ENCODE results near the gene SIRPA. TPM values are rescaled to one million over a fixed set of nuclear protein-coding genes. Genes with fewer than 3 reads are reported as not detected.
"Not testable (repeated sequence)": the region's sequence is repeated elsewhere in the genome, so short reads cannot be mapped to it uniquely, and the experiment has no call there.

SIRPA gene
- total and polyA plus RNA-seq, 4 donors = 14.8 to 62.9 (median 28.3) TPM

DNA sequence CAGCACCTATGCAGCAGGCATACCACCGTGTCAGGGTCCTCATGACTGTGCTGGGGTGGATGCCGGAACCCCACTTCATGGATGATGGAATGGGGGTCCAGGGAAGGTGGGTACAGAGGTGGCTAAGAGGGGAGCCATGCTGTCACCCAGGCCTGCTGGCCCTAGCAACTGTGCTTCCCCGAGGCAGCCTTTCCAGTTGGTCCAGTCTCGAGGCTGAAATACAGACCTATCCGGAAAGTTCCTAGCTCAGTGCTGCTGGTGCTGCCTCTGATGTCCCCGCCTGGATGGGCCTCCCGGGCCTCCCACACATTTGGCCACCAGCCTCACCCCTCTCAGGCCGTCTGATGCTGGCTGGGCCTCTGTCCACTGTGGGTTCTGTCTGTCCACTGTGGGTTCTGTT is 17.4 kb downstream of the SIRPA start:
- 78 to 86% methylated on average over 8 of the region's 8 CpGs for WGBS, 2 donors
- H3K27me3 ChIP-seq (ENCODE audit: control insufficient read depth in 1 of 2, insufficient read depth in 2 of 2, low read length in 1 of 2) = no peaks in the 10 kb centered on the region
- DNase-seq = no peak
- intact Hi-C loops (cut with DNase I) = no loop called here
- ATAC-seq (ENCODE audit: low FRiP score) = no peak
- H3K36me3 ChIP-seq (ENCODE audit: control insufficient read depth in 1 of 2, insufficient read depth in 2 of 2, low read length in 1 of 2) = peaks cover 5% of the 10 kb centered on the region in 2 donors
- no peak overlapping the region for H3K4me3 ChIP-seq (ENCODE audit: low read length in 2 of 2)
- no peaks in the 10 kb centered on the region for H3K9me3 ChIP-seq (ENCODE audit: control insufficient read depth, low read length)
- no peak overlapping the region for H3K27ac ChIP-seq (ENCODE audit: low read depth in 1 of 2, low read length in 2 of 2)
- no peaks in the 10 kb centered on the region for H3K4me1 ChIP-seq (ENCODE audit: control insufficient read depth in 1 of 2, insufficient read depth in 2 of 2, low read length in 2 of 2)

DNA sequence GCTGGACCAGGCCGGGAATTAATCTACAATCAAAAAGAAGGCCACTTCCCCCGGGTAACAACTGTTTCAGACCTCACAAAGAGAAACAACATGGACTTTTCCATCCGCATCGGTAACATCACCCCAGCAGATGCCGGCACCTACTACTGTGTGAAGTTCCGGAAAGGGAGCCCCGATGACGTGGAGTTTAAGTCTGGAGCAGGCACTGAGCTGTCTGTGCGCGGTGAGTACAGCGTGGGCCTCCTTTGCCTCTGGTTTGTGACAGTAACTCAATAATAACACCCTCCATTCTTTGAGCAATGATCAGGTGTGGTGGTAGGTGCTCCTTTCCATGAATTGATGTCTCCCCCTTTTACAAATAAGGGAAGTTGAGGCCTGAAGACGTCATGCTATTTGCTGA is 20.0 kb downstream of the SIRPA start:
- 79 to 87% methylated on average over 6 to 12 of the region's 12 CpGs for WGBS, 2 donors

DNA sequence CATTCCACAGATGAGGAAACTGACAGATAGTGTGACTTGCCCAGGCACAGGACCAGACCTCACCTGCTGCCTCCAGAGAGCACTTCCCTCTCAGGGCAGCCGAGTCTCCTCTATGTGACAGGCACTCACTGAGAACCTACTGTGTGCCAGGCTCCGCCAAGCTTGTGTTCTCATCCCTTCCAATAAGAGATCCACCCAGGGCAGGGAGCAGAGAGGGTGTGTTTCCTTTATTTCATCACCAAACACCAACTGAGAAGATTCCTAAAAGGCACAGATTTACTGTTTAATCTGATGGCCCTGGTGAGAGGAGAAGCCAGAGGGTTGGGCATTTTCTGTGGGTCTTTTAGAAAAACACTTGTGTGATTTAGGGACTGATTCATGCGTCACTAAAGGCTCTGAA is 20.5 kb downstream of the SIRPA start:
- no peak for ATAC-seq (ENCODE audit: low FRiP score)
- Histone ChIP-seq H3K27me3 (ENCODE audit: control insufficient read depth in 1 of 2, insufficient read depth in 2 of 2, low read length in 1 of 2) (no peaks in the 10 kb centered on the region), H3K4me1 (ENCODE audit: control insufficient read depth in 1 of 2, insufficient read depth in 2 of 2, low read length in 2 of 2) (no peaks in the 10 kb centered on the region), H3K4me3 (ENCODE audit: low read length in 2 of 2) (no peak overlapping the region), H3K27ac (ENCODE audit: low read depth in 1 of 2, low read length in 2 of 2) (no peak overlapping the region), H3K9me3 (ENCODE audit: control insufficient read depth, low read length) (no peaks in the 10 kb centered on the region), H3K36me3 (ENCODE audit: control insufficient read depth in 1 of 2, insufficient read depth in 2 of 2, low read length in 1 of 2) (peaks cover 5% of the 10 kb centered on the region in 2 donors)
- 93 to 98% methylated on average over 3 of the region's 3 CpGs for WGBS, 2 donors
- no peak for DNase-seq
- intact Hi-C loops (cut with DNase I) = no loop called here

More for the DNA sequence above, 20.0 kb downstream of the SIRPA start:
- H3K27me3 ChIP-seq (ENCODE audit: control insufficient read depth in 1 of 2, insufficient read depth in 2 of 2, low read length in 1 of 2); H3K27ac ChIP-seq (ENCODE audit: low read depth in 1 of 2, low read length in 2 of 2); H3K9me3 ChIP-seq (ENCODE audit: control insufficient read depth, low read length); H3K4me1 ChIP-seq (ENCODE audit: control insufficient read depth in 1 of 2, insufficient read depth in 2 of 2, low read length in 2 of 2); DNase-seq; ATAC-seq (ENCODE audit: low FRiP score); H3K4me3 ChIP-seq (ENCODE audit: low read length in 2 of 2); intact Hi-C loops (cut with DNase I); H3K36me3 ChIP-seq (ENCODE audit: control insufficient read depth in 1 of 2, insufficient read depth in 2 of 2, low read length in 1 of 2): not testable (repeated sequence)

DNA sequence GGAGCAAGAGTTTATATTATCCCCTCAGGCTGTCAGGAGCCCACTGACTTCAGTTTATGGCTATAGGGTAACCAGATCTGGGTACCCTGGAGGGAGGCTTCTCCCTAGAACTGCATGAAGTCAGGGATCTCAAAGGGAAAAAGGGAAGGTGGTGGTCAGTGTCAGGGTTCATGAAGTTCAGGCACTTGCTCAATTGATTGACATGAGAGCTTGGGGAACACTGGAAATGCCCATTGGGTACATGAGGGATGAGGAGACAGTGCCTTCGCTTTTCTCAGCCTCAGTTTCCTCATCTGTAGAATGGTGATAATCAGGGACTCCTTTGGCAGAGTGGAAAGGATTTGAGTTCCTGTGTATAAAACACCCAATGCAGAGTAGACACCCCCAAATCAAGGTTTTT is 22.6 kb downstream of the SIRPA start:
- no peak overlapping the region for H3K27ac ChIP-seq (ENCODE audit: low read depth in 1 of 2, low read length in 2 of 2)
- peaks cover 5 to 6% of the 10 kb centered on the region in 2 donors for H3K36me3 ChIP-seq (ENCODE audit: control insufficient read depth in 1 of 2, insufficient read depth in 2 of 2, low read length in 1 of 2)
- no peaks in the 10 kb centered on the region for H3K9me3 ChIP-seq (ENCODE audit: control insufficient read depth, low read length)
- DNase-seq (no peak), ATAC-seq (ENCODE audit: low FRiP score) (no peak)
- H3K4me1 ChIP-seq (ENCODE audit: control insufficient read depth in 1 of 2, insufficient read depth in 2 of 2, low read length in 2 of 2) = no peaks in the 10 kb centered on the region
- intact Hi-C loops (cut with DNase I) = no loop called here
- no peak overlapping the region for H3K4me3 ChIP-seq (ENCODE audit: low read length in 2 of 2)
- H3K27me3 ChIP-seq (ENCODE audit: control insufficient read depth in 1 of 2, insufficient read depth in 2 of 2, low read length in 1 of 2) = no peaks in the 10 kb centered on the region
- WGBS, 2 donors = 94 to 100% methylated on average over 1 of the region's 1 CpG

DNA sequence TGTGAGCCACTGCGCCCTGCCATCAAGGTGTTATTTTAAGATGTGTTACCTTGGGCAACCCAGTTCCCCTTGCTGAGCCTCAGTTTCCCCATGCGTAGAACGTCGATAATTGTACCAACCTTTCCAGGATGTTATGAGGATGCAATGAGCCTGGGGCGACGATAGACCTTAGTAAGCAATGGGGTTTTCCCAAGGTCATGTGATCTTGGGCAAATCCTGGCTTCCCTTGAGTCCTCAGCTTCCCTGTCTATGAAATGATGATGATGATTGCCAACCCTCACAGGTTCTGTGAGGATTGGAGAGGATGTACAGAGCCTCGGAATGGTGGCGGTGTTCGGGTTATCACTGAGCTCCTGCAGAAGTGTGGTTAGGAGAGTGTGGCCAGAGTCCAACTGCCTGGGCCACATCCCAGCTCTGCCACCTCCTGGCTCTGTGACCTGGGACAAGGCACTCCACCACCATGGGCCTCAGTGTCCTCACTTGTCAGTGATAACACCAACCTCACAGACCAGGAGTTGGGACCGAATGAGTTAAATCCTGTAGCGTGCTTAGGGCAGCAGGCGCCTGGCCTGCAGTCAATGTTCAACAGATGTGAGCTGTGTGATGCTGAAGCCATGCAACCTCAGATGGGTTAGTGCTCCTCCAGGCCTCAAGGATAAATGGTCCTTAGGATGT is 23.4 kb downstream of the SIRPA start:
- DNase-seq (no peak), ATAC-seq (ENCODE audit: low FRiP score) (no peak)
- Histone ChIP-seq H3K9me3 (ENCODE audit: control insufficient read depth, low read length) (no peaks in the 10 kb centered on the region), H3K4me3 (ENCODE audit: low read length in 2 of 2) (no peak overlapping the region), H3K36me3 (ENCODE audit: control insufficient read depth in 1 of 2, insufficient read depth in 2 of 2, low read length in 1 of 2) (peaks cover 6 to 9% of the 10 kb centered on the region in 2 donors), H3K27me3 (ENCODE audit: control insufficient read depth in 1 of 2, insufficient read depth in 2 of 2, low read length in 1 of 2) (no peaks in the 10 kb centered on the region), H3K4me1 (ENCODE audit: control insufficient read depth in 1 of 2, insufficient read depth in 2 of 2, low read length in 2 of 2) (no peaks in the 10 kb centered on the region), H3K27ac (ENCODE audit: low read depth in 1 of 2, low read length in 2 of 2) (no peak overlapping the region)
- 87% methylated on average over 12 of the region's 12 CpGs for WGBS, 2 donors
- intact Hi-C loops (cut with DNase I) = no loop called here

DNA sequence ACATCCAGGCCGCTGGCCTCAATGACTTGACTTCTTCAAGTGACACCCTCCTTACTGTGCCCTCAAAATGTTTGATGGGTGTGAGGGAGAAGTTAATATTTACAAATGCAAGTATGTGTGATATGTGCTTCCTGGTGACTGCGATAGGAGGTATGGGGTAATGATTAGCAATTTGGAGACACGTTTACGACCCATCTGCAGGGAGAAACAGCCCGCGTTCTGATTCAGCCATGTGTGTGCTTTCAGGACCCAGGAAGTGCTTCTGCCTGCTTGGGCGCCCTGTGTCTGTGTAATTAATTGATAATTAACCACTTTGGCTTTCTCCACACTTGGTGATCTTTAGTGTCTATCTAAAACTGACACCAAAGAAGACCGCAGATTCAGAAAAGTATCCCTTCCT is 25.0 kb downstream of the SIRPA start:
- ATAC-seq (ENCODE audit: low FRiP score) = no peak
- WGBS, 2 donors = 82 to 83% methylated on average over 8 of the region's 8 CpGs
- Histone ChIP-seq H3K9me3 (ENCODE audit: control insufficient read depth, low read length) (no peaks in the 10 kb centered on the region), H3K27ac (ENCODE audit: low read depth in 1 of 2, low read length in 2 of 2) (no peak overlapping the region), H3K27me3 (ENCODE audit: control insufficient read depth in 1 of 2, insufficient read depth in 2 of 2, low read length in 1 of 2) (no peaks in the 10 kb centered on the region), H3K4me3 (ENCODE audit: low read length in 2 of 2) (no peak overlapping the region), H3K4me1 (ENCODE audit: control insufficient read depth in 1 of 2, insufficient read depth in 2 of 2, low read length in 2 of 2) (no peaks in the 10 kb centered on the region), H3K36me3 (ENCODE audit: control insufficient read depth in 1 of 2, insufficient read depth in 2 of 2, low read length in 1 of 2) (peaks cover 6 to 9% of the 10 kb centered on the region in 2 donors)
- no peak for DNase-seq
- intact Hi-C loops (cut with DNase I) = no loop called here

DNA sequence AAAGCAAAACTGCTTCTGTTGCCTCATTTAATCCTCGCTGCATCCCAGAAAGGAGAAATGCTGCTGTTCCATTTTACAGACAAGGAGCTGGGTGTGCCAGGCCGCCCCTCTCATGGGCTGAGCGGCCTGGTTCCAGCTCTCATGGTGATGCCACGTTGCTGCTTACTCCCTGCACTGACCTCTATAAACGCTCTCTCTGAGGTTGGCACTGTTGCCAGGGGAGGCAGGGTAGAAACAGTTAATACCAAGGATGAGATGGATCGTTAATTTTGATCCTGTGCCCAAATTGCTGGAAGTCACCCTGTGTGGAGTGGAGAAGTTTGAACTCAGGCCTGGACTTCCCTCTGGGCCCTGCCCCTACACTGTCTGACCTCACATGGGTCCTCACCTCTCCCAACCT is 25.6 kb downstream of the SIRPA start:
- intact Hi-C loops (cut with DNase I) = no loop called here
- Histone ChIP-seq H3K9me3 (ENCODE audit: control insufficient read depth, low read length) (no peaks in the 10 kb centered on the region), H3K4me1 (ENCODE audit: control insufficient read depth in 1 of 2, insufficient read depth in 2 of 2, low read length in 2 of 2) (no peaks in the 10 kb centered on the region), H3K27me3 (ENCODE audit: control insufficient read depth in 1 of 2, insufficient read depth in 2 of 2, low read length in 1 of 2) (no peaks in the 10 kb centered on the region), H3K4me3 (ENCODE audit: low read length in 2 of 2) (no peak overlapping the region), H3K27ac (ENCODE audit: low read depth in 1 of 2, low read length in 2 of 2) (no peak overlapping the region), H3K36me3 (ENCODE audit: control insufficient read depth in 1 of 2, insufficient read depth in 2 of 2, low read length in 1 of 2) (peaks cover 4 to 7% of the 10 kb centered on the region in 2 donors)
- no peak for ATAC-seq (ENCODE audit: low FRiP score)
- WGBS, 2 donors = 64 to 74% methylated on average over 6 of the region's 6 CpGs
- no peak for DNase-seq

DNA sequence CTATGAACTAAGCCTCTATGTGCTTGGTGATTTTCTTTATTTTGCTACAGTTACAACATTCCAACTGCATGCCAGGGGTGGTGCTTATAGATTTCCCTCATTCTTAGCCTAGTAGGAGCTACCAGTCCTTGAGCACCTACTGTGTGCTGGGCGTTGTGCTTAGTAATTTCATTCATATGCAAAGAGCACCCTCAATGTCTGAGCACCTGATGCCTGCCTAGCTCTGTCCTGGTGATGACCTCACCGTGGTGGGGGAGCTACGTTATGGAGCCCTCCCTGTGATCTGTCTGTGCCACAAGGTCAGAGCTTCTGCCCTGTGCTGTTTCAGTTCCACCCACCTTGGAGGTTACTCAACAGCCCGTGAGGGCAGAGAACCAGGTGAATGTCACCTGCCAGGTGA is 26.8 kb downstream of the SIRPA start:
- intact Hi-C loops (cut with DNase I); H3K4me1 ChIP-seq (ENCODE audit: control insufficient read depth in 1 of 2, insufficient read depth in 2 of 2, low read length in 2 of 2); H3K9me3 ChIP-seq (ENCODE audit: control insufficient read depth, low read length); ATAC-seq (ENCODE audit: low FRiP score); H3K27ac ChIP-seq (ENCODE audit: low read depth in 1 of 2, low read length in 2 of 2); H3K4me3 ChIP-seq (ENCODE audit: low read length in 2 of 2); DNase-seq; H3K27me3 ChIP-seq (ENCODE audit: control insufficient read depth in 1 of 2, insufficient read depth in 2 of 2, low read length in 1 of 2); H3K36me3 ChIP-seq (ENCODE audit: control insufficient read depth in 1 of 2, insufficient read depth in 2 of 2, low read length in 1 of 2): not testable (repeated sequence)
- WGBS, 2 donors = 67 to 83% methylated on average over 3 to 4 of the region's 4 CpGs

DNA sequence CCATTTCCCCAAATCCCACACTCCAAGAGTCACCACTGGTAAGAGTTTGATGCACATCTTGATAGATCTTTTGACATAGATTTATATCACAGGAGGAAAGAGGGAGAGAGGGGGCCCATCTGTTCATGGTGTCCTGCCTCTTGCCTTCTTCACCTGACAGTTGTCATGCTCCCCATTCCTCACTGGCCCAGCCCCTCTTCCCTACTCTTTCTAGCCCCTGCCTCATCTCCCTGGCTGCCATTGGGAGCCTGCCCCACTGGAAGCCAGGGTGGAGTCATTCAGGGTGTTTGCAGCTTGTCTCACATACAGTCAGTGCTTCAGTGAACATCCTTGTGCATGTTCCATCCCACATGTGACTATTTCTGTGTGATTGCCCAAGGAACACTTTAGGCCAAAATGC is 27.6 kb downstream of the SIRPA start:
- peaks cover 1 to 4% of the 10 kb centered on the region in 2 donors for H3K36me3 ChIP-seq (ENCODE audit: control insufficient read depth in 1 of 2, insufficient read depth in 2 of 2, low read length in 1 of 2)
- no peak overlapping the region for H3K27ac ChIP-seq (ENCODE audit: low read depth in 1 of 2, low read length in 2 of 2)
- intact Hi-C loops (cut with DNase I) = no loop called here
- DNase-seq (no peak), ATAC-seq (ENCODE audit: low FRiP score) (no peak)
- no peaks in the 10 kb centered on the region for H3K4me1 ChIP-seq (ENCODE audit: control insufficient read depth in 1 of 2, insufficient read depth in 2 of 2, low read length in 2 of 2)
- H3K9me3 ChIP-seq (ENCODE audit: control insufficient read depth, low read length) = no peaks in the 10 kb centered on the region
- no peak overlapping the region for H3K4me3 ChIP-seq (ENCODE audit: low read length in 2 of 2)
- no peaks in the 10 kb centered on the region for H3K27me3 ChIP-seq (ENCODE audit: control insufficient read depth in 1 of 2, insufficient read depth in 2 of 2, low read length in 1 of 2)

Data from aorta (tissue), 5 donors.